ENCODE data around the gene REEP1.
"Not testable (repeated sequence)": the region's sequence is repeated elsewhere in the genome, so short reads cannot be mapped to it uniquely, and the experiment has no call there.

Gene REEP1

GRCh38 chr2:86237172-86237571, 100.3 kb downstream of the REEP1 start:
- H3K4me1 Mint-ChIP-seq, result peaks cover 10% of the 10 kb centered on the region
- peak overlapping the region; percentile 16 for H3K4me3 Mint-ChIP-seq
- H3K27ac Mint-ChIP-seq, result no peak overlapping the region
- H3K9me3 Mint-ChIP-seq, result no peaks in the 10 kb centered on the region
- no peaks in the 10 kb centered on the region for H3K36me3 Mint-ChIP-seq
- H3K27me3 Mint-ChIP-seq, result no peaks in the 10 kb centered on the region

- Mint-ChIP-seq H3K4me3 (no peak overlapping the region), H3K9me3 (no peaks in the 10 kb centered on the region), H3K27ac (no peak overlapping the region), H3K27me3 (no peaks in the 10 kb centered on the region), H3K36me3 (no peaks in the 10 kb centered on the region), H3K4me1 (peaks cover 10% of the 10 kb centered on the region)
Measured at GRCh38 chr2:86235196-86235980, 102.0 kb downstream of the REEP1 start.

GRCh38 chr2:86234563-86235131, 102.8 kb downstream of the REEP1 start:
- no peaks in the 10 kb centered on the region for H3K36me3 Mint-ChIP-seq
- no peak overlapping the region for H3K27ac Mint-ChIP-seq

GRCh38 chr2:86233436-86233835, 104.0 kb downstream of the REEP1 start:
- H3K4me3 Mint-ChIP-seq, result no peak overlapping the region
- H3K36me3 Mint-ChIP-seq, result no peaks in the 10 kb centered on the region
- peaks cover 4% of the 10 kb centered on the region for H3K4me1 Mint-ChIP-seq
- no peaks in the 10 kb centered on the region for H3K9me3 Mint-ChIP-seq
- no peaks in the 10 kb centered on the region for H3K27me3 Mint-ChIP-seq
- H3K27ac Mint-ChIP-seq, result no peak overlapping the region

More at GRCh38 chr2:86234563-86235131, 102.8 kb downstream of the REEP1 start:
- no peak overlapping the region for H3K4me3 Mint-ChIP-seq
- no peaks in the 10 kb centered on the region for H3K27me3 Mint-ChIP-seq
- H3K9me3 Mint-ChIP-seq, result no peaks in the 10 kb centered on the region
- peaks cover 10% of the 10 kb centered on the region for H3K4me1 Mint-ChIP-seq

GRCh38 chr2:86232910-86233309, 104.5 kb downstream of the REEP1 start:
- H3K4me1 Mint-ChIP-seq, result no peaks in the 10 kb centered on the region
- no peaks in the 10 kb centered on the region for H3K27me3 Mint-ChIP-seq
- H3K9me3 Mint-ChIP-seq, result no peaks in the 10 kb centered on the region
- H3K36me3 Mint-ChIP-seq, result no peaks in the 10 kb centered on the region
- H3K27ac Mint-ChIP-seq, result no peak overlapping the region
- H3K4me3 Mint-ChIP-seq, result no peak overlapping the region

- Mint-ChIP-seq H3K4me1 (no peaks in the 10 kb centered on the region), H3K27me3 (no peaks in the 10 kb centered on the region), H3K9me3 (no peaks in the 10 kb centered on the region), H3K27ac (no peak overlapping the region), H3K36me3 (no peaks in the 10 kb centered on the region), H3K4me3 (no peak overlapping the region)
Measured at GRCh38 chr2:86232373-86232784, 105.0 kb downstream of the REEP1 start.

- no peak overlapping the region for H3K4me3 Mint-ChIP-seq
- no peaks in the 10 kb centered on the region for H3K9me3 Mint-ChIP-seq
- no peaks in the 10 kb centered on the region for H3K36me3 Mint-ChIP-seq
- peak overlapping the region; percentile 30 for H3K27ac Mint-ChIP-seq
- H3K27me3 Mint-ChIP-seq, result no peaks in the 10 kb centered on the region
- H3K4me1 Mint-ChIP-seq, result no peaks in the 10 kb centered on the region
Measured at GRCh38 chr2:86231680-86232372, 105.6 kb downstream of the REEP1 start.

GRCh38 chr2:86230961-86231360, 106.5 kb downstream of the REEP1 start:
- no peaks in the 10 kb centered on the region for H3K9me3 Mint-ChIP-seq
- no peaks in the 10 kb centered on the region for H3K36me3 Mint-ChIP-seq
- no peaks in the 10 kb centered on the region for H3K4me1 Mint-ChIP-seq

GRCh38 chr2:86229221-86229620, 108.2 kb downstream of the REEP1 start:
- Mint-ChIP-seq H3K27me3 (no peaks in the 10 kb centered on the region), H3K27ac (no peak overlapping the region), H3K36me3 (no peaks in the 10 kb centered on the region), H3K9me3 (no peaks in the 10 kb centered on the region), H3K4me3 (no peak overlapping the region), H3K4me1 (peaks cover 13% of the 10 kb centered on the region)

More at GRCh38 chr2:86230961-86231360, 106.5 kb downstream of the REEP1 start:
- Mint-ChIP-seq H3K27me3 (no peaks in the 10 kb centered on the region), H3K27ac (no peak overlapping the region), H3K4me3 (no peak overlapping the region)

- H3K4me1 Mint-ChIP-seq, result peaks cover 13% of the 10 kb centered on the region
- not testable (repeated sequence) for H3K36me3 Mint-ChIP-seq
Measured at GRCh38 chr2:86228574-86228973, 108.9 kb downstream of the REEP1 start.

GRCh38 chr2:86227685-86228084, 109.7 kb downstream of the REEP1 start:
- Mint-ChIP-seq H3K4me1 (peaks cover 13% of the 10 kb centered on the region), H3K27ac (no peak overlapping the region), H3K4me3 (no peak overlapping the region), H3K27me3 (no peaks in the 10 kb centered on the region), H3K9me3 (no peaks in the 10 kb centered on the region), H3K36me3 (no peaks in the 10 kb centered on the region)

More at GRCh38 chr2:86228574-86228973, 108.9 kb downstream of the REEP1 start:
- not testable (repeated sequence) for H3K4me3 Mint-ChIP-seq, H3K27ac Mint-ChIP-seq, H3K27me3 Mint-ChIP-seq, H3K9me3 Mint-ChIP-seq

- Mint-ChIP-seq H3K36me3 (no peaks in the 10 kb centered on the region), H3K27me3 (no peaks in the 10 kb centered on the region), H3K9me3 (no peaks in the 10 kb centered on the region), H3K27ac (no peak overlapping the region), H3K4me3 (no peak overlapping the region), H3K4me1 (peaks cover 13% of the 10 kb centered on the region)
Measured at GRCh38 chr2:86226636-86227520, 110.5 kb downstream of the REEP1 start.

GRCh38 chr2:86226070-86226469, 111.4 kb downstream of the REEP1 start:
- Mint-ChIP-seq H3K27ac (no peak overlapping the region), H3K4me1 (peaks cover 17% of the 10 kb centered on the region), H3K4me3 (no peak overlapping the region), H3K9me3 (no peaks in the 10 kb centered on the region), H3K27me3 (no peaks in the 10 kb centered on the region), H3K36me3 (no peaks in the 10 kb centered on the region)

GRCh38 chr2:86225581-86225980, 111.8 kb downstream of the REEP1 start:
- peaks cover 20% of the 10 kb centered on the region for H3K4me1 Mint-ChIP-seq
- no peaks in the 10 kb centered on the region for H3K36me3 Mint-ChIP-seq
- no peaks in the 10 kb centered on the region for H3K9me3 Mint-ChIP-seq
- no peak overlapping the region for H3K4me3 Mint-ChIP-seq
- H3K27ac Mint-ChIP-seq, result peak overlapping the region; percentile 68
- H3K27me3 Mint-ChIP-seq, result no peaks in the 10 kb centered on the region

- H3K9me3 Mint-ChIP-seq, result no peaks in the 10 kb centered on the region
- peaks cover 20% of the 10 kb centered on the region for H3K4me1 Mint-ChIP-seq
- no peaks in the 10 kb centered on the region for H3K27me3 Mint-ChIP-seq
- no peak overlapping the region for H3K4me3 Mint-ChIP-seq
- no peak overlapping the region for H3K27ac Mint-ChIP-seq
- H3K36me3 Mint-ChIP-seq, result no peaks in the 10 kb centered on the region
Measured at GRCh38 chr2:86224645-86225355, 112.6 kb downstream of the REEP1 start.
